ENCODE results near the gene TNIK. TPM values are rescaled to one million over a fixed set of nuclear protein-coding genes. Genes with fewer than 3 reads are reported as not detected.

The TNIK gene
- total RNA-seq, 1 donor from 2014 or later, result 35.3 TPM

DNA sequence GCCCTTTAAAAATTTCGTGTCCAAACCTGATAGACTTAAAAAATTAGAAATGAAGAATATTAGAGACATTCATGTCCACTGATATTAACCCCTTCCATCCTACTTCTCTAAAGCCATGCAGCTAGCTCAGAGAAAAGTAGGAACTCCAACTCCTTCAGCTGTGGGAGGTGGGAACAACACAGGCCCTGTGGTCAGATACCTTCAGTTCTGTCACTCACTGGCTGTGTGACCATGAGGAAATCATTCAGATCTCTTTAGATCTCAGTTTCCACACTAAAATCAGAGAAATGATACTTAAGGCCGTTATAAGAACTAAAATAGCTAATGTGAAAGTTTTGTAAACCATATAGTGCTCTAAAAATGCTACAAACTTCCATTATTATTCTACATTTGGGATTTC, 209.8 kb downstream of the TNIK start:
- Histone ChIP-seq H3K4me3 (no peak overlapping the region), H3K9me3 (no peaks in the 10 kb centered on the region), H3K27ac (no peak overlapping the region), H3K36me3 (no peaks in the 10 kb centered on the region), H3K4me1 (no peaks in the 10 kb centered on the region), H3K27me3 (no peaks in the 10 kb centered on the region)
- DNase-seq (no peak), ATAC-seq (no peak)
- intact Hi-C loops (cut with DNase I), result no loop called here
- TF ChIP-seq, protein P1, sequence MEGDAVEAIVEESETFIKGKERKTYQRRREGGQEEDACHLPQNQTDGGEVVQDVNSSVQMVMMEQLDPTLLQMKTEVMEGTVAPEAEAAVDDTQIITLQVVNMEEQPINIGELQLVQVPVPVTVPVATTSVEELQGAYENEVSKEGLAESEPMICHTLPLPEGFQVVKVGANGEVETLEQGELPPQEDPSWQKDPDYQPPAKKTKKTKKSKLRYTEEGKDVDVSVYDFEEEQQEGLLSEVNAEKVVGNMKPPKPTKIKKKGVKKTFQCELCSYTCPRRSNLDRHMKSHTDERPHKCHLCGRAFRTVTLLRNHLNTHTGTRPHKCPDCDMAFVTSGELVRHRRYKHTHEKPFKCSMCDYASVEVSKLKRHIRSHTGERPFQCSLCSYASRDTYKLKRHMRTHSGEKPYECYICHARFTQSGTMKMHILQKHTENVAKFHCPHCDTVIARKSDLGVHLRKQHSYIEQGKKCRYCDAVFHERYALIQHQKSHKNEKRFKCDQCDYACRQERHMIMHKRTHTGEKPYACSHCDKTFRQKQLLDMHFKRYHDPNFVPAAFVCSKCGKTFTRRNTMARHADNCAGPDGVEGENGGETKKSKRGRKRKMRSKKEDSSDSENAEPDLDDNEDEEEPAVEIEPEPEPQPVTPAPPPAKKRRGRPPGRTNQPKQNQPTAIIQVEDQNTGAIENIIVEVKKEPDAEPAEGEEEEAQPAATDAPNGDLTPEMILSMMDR (IDR thresholded peaks at IDR 0.05), result no peak

DNA sequence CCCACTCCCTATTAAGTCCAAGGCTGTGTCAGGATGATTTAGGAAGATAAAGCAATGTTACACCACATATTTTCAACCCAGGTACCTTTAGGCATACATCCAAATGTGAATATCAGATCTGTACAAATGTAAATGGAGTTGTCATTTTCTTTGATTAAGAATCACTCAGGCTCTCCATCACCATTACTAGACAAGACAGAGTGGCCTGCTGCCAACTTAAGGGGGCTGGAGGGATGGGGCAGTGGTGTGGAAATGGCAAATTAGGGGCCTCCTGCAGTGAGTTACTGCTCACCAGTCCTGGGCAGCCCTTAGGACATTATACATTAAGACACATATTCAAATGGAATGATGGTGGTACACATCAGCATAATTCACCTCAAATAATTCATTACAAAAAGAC, 211.0 kb downstream of the TNIK start:
- Histone ChIP-seq H3K27ac (no peak overlapping the region), H3K27me3 (no peaks in the 10 kb centered on the region), H3K4me1 (no peaks in the 10 kb centered on the region), H3K9me3 (no peaks in the 10 kb centered on the region), H3K4me3 (no peak overlapping the region), H3K36me3 (no peaks in the 10 kb centered on the region)
- DNase-seq, result no peak
- ATAC-seq, result no peak
- intact Hi-C loops (cut with DNase I), result no loop called here
- TF ChIP-seq, protein P1 (IDR thresholded peaks at IDR 0.05), result no peak

DNA sequence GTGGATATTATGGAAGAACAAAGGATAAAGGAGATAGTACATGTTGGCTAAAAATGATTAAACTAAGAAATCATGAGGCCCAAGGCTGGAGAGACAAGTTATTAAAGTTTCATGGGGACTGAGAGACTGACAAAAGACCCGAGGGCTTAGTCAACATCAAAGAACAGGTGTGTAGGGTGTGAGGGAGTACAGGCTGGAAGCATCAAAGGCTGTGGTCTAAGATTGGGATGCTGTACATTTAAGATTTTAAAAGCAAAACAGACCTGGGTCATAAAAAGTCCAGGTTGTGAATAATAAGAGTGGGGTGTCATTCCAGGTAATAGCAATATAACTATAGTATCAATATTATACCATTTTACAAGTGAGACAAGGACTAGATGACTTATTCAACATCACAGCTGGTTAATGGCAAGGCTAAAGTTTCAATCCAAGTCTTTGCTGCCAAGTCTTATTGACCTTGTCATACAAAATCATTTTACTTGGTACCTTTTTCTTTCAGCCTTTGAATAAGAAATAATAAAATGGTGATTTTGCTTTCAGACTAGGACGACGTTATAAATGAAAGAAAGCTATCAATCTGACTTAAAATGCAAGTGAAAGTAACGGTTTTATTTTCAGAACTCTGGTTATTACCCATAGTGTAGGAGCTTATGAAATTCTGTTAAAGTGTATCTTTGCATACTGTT, 211.6 kb downstream of the TNIK start:
- no peaks in the 10 kb centered on the region for H3K27me3 ChIP-seq
- H3K27ac ChIP-seq, result no peak overlapping the region
- ATAC-seq (no peak), DNase-seq (no peak)
- intact Hi-C loops (cut with DNase I), result no loop called here
- H3K4me1 ChIP-seq, result no peaks in the 10 kb centered on the region
- no peaks in the 10 kb centered on the region for H3K36me3 ChIP-seq
- no peaks in the 10 kb centered on the region for H3K9me3 ChIP-seq
- TF ChIP-seq, protein P1 (IDR thresholded peaks at IDR 0.05), result no peak
- H3K4me3 ChIP-seq, result no peak overlapping the region

DNA sequence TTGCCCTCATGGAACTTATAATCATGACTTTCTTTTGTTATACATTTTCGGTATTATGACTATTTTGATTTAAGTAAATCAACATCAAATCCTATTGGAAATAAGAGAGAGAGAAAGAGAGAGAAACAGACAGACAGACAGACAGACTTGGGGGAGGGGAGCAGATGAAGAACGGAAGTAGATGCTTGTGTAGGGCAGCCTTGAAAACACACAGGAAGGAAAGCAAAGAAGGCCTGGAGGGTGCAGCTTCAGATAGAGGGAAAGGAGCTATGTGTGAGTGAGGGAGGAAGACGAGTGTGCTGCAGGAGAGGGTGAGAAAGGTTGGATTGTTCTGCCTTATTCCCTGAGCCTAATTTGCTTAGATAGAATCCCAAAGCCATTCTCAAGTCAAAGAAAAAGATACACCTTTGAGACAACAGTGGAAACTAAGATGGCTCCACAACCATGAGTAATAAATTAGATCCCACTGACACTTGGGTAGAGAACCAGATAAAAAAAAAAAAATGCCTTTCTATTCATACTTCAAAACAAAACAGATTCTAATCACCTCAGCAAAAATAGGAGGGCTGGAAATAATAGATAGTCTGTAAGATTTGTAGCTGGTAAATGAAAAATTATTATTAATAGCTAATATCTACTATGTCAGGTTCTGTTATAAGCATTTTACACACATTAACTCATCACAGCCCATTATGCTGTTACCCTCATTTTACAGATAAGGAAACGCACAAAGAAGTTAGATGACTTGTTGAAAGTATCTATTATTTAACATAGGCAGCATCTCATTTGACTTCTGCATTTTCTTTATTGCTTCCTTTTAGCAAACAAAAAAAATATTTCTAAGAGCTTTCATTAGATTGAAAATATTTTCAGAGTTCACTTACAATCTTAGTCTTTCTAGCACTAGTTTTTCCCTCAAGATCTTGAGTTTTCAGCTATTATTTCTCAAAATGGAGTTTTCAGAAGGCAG, 214.1 kb downstream of the TNIK start:
- Histone ChIP-seq H3K27ac (no peak overlapping the region), H3K4me1 (no peaks in the 10 kb centered on the region), H3K27me3 (no peaks in the 10 kb centered on the region), H3K9me3 (no peaks in the 10 kb centered on the region), H3K36me3 (no peaks in the 10 kb centered on the region), H3K4me3 (no peak overlapping the region)
- no peak for DNase-seq
- ATAC-seq, result no peak
- intact Hi-C loops (cut with DNase I), result no loop called here
- TF ChIP-seq, protein P1 (IDR thresholded peaks at IDR 0.05), result no peak

DNA sequence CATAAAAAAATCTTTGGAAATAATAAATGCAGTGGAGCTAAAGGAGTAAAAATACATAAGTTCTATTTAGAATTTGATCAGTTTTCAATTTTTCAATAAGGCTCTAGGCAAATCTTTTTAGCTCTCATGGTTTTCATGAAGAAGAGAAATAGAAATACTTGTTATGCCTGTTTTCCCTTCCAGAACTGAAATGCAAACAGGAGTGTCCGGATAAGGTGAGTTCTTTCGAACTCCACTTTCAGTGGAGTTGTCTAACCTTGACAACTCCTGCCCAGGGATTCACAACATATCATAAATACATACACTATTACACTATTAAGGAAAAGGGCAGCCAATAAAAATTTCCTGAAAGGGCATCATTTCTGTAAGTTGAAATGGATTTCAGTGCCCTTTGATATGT, 217.3 kb downstream of the TNIK start:
- DNase-seq, result no peak
- Histone ChIP-seq H3K9me3 (no peaks in the 10 kb centered on the region), H3K4me3 (no peak overlapping the region), H3K27me3 (no peaks in the 10 kb centered on the region), H3K4me1 (no peaks in the 10 kb centered on the region), H3K36me3 (no peaks in the 10 kb centered on the region), H3K27ac (no peak overlapping the region)
- intact Hi-C loops (cut with DNase I), result no loop called here
- TF ChIP-seq, protein P1 (IDR thresholded peaks at IDR 0.05), result no peak
- ATAC-seq, result no peak

Measured in upper lobe of right lung (tissue), 1 donor.